ENCODE data around the gene UCP2.

The UCP2 gene

GRCh38 chr11:74010306-74011300, 28.0 kb upstream of the UCP2 start:
- DNase-seq (ENCODE audit: low spot score), result no peak

- no peak for DNase-seq (ENCODE audit: low spot score)
Observed at GRCh38 chr11:74009675-74010305, 27.1 kb upstream of the UCP2 start.

- DNase-seq (ENCODE audit: low spot score), result no peak
Observed at GRCh38 chr11:74009230-74009547, 26.5 kb upstream of the UCP2 start.

DNA sequence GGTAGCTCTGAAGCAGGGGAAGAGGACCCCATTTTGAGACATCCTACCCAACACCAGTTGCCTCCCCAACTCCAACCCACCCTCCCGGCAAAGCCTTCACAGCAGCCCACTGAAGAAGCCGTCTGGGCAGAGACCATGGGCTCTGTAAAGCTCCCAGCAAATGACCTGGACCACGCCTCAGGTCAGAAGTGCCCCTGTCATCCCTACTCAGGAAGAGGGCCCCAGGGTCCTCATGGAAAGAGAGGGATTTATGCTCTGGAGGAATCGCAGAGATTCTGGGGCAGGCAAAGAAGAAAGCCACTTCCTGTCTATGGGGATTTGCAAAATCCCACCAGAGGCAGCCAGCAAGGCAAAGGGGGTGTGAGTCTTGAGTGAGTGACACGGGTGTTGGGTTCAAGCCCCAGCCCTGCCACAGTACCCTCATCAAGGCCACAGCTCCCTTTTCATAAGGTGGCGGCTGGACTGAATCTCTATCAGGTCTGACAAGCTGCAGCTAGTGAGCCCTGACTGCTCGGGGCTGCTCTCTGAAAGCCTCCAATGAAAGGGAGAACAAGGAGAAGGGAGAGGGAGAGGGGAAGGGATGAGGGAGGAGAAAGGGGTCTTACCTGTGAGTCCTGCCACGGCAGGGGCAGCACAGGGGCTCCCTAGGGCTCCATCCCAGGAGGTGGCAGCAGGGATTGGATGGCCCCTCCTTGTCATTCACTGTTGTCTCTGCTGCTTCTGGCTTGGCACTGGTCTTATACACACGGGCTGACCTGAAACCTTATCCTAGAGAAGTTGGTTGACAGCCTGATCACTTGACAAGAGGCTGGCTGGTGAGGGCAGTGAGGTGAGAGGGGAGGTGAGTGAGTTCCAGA, 26.0 kb upstream of the UCP2 start, which contains the start of gene UCP3:
Gene UCP3 (minus strand): TSS at position 713 of the 857 bp plus-strand sequence. CDS start 2,043 bp downstream, outside the sequence.
- no peak for DNase-seq (ENCODE audit: low spot score)

GRCh38 chr11:74007691-74008372, 25.2 kb upstream of the UCP2 start:
- no peak for DNase-seq (ENCODE audit: low spot score)

- no peak for DNase-seq (ENCODE audit: low spot score)
Observed at GRCh38 chr11:74006743-74007304, 24.2 kb upstream of the UCP2 start.

GRCh38 chr11:74005721-74006517, 23.3 kb upstream of the UCP2 start:
- DNase-seq (ENCODE audit: low spot score), result no peak

DNA sequence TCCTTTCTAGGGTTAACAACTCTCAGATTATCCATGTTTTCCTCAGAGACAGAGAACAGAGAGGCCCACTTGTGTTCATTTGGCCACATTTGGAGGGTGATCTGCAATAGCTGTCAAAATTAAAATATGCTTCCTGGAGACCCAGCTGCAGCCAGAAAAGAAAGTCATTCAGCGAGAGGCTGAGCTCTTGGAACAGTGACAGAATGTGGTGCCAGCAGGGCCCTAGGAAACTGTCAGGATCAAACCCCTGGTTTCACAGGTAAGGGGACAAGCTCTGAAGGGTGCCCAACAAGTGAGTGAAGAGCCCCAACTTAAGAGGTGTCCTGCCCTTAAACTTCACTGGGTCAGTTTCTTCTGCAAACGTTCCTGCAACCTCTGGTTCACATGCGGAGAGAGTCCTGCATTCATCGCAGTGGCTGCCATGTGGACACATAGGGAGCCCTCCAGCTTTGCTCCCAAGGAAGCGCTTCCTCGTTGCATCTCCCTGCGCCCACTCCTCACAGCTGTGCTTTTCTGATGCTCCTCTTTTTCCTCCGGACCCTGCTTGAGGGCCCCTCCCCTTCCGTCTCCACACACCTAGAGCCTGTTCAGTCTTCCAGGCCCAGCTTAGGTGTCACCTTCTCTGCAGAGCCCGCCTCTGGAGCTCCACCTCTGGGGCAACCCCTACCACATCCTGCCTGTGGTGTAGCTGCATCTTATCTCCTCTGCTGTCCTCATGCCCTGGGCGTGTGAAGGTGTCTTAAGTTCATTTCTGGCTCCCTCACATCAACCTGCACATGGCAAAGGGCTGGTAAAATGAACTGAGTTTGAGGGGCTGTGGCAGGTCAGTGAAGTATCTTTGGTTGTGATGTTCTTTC, 22.3 kb upstream of the UCP2 start:
- DNase-seq (ENCODE audit: low spot score), result peak; percentile 93

- no peak for DNase-seq (ENCODE audit: low spot score)
Observed at GRCh38 chr11:74004046-74004695, 21.5 kb upstream of the UCP2 start.

- no peak for DNase-seq (ENCODE audit: low spot score)
Observed at GRCh38 chr11:74002832-74003231, 20.2 kb upstream of the UCP2 start.

- no peak for DNase-seq (ENCODE audit: low spot score)
Observed at GRCh38 chr11:74001822-74002286, 19.2 kb upstream of the UCP2 start.

GRCh38 chr11:74000307-74001133, 17.9 kb upstream of the UCP2 start:
- DNase-seq (ENCODE audit: low spot score), result no peak

GRCh38 chr11:73999581-74000306, 17.1 kb upstream of the UCP2 start:
- no peak for DNase-seq (ENCODE audit: low spot score)

GRCh38 chr11:73998846-73999575, 16.4 kb upstream of the UCP2 start:
- no peak for DNase-seq (ENCODE audit: low spot score)

GRCh38 chr11:73997120-73997770, 14.6 kb upstream of the UCP2 start:
- DNase-seq (ENCODE audit: low spot score), result no peak

DNA sequence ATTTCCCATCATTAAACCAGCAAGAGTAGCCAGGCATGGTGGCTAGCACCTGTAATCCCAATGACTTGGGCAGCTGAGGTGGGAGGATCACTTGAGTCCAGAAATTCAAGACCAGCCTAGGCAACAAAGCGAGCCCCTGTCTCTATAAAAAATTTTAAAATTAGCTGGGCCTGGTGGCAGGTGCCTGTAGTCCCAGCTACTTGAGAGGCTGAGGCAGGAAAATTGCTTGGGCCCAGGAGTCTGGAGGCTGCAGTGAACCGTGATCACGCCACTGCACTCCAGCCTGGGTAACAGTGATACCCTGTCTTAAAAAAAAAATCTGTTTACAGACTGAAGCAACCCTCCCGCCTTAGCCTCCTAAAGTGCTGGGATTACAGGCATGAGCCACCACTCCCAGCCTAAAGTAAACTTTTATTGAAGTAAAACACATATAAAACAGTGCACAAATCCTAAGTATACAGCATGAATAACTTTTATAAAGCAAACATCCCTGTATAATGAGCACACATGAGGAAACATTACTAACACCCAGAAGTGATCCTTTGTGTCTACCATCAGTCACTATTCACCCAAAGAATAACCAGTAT, 13.6 kb upstream of the UCP2 start:
- no peak for DNase-seq (ENCODE audit: low spot score)

Measured in CD4-positive, alpha-beta T cell treated with Interleukin-6 at 100 ng/mL for 8 hours (primary cell).